ENCODE results near the gene AKAP13. TPM values are rescaled to one million over a fixed set of nuclear protein-coding genes. Genes with fewer than 3 reads are reported as not detected.

The AKAP13 gene
- total RNA-seq, 1 donor from 2014 or later, result 114 TPM

DNA sequence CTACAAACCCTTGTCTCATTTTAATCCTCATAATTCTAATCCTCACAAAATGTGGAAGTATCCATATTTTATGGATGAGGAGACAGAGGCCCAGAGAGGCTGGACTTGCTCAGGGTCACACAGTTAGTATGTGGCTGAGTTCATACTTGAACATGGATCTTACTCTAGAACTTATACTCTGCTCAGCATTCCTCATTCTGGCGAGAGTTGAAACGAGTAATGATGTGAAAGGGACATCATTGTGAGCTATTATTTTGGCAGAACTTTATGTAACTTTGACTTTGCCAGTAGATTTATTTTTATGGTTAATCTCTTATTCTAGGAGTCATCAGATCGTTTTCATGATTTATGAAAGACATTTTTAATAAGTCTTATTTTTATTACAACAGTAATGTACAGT is 17.5 kb downstream of the AKAP13 start:
- H3K9me3 Mint-ChIP-seq (ENCODE audit: low read depth), result no peaks in the 10 kb centered on the region
- no peak overlapping the region for H3K27ac Mint-ChIP-seq
- peaks cover 43% of the 10 kb centered on the region for H3K4me1 Mint-ChIP-seq (ENCODE audit: low read depth)
- H3K27me3 Mint-ChIP-seq, result no peaks in the 10 kb centered on the region
- H3K4me3 Mint-ChIP-seq (ENCODE audit: low read depth), result no peak overlapping the region
- TF ChIP-seq, protein P1, sequence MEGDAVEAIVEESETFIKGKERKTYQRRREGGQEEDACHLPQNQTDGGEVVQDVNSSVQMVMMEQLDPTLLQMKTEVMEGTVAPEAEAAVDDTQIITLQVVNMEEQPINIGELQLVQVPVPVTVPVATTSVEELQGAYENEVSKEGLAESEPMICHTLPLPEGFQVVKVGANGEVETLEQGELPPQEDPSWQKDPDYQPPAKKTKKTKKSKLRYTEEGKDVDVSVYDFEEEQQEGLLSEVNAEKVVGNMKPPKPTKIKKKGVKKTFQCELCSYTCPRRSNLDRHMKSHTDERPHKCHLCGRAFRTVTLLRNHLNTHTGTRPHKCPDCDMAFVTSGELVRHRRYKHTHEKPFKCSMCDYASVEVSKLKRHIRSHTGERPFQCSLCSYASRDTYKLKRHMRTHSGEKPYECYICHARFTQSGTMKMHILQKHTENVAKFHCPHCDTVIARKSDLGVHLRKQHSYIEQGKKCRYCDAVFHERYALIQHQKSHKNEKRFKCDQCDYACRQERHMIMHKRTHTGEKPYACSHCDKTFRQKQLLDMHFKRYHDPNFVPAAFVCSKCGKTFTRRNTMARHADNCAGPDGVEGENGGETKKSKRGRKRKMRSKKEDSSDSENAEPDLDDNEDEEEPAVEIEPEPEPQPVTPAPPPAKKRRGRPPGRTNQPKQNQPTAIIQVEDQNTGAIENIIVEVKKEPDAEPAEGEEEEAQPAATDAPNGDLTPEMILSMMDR (IDR thresholded peaks at IDR 0.05; ENCODE audit: unreplicated experiment), result no peak
- H3K36me3 Mint-ChIP-seq (ENCODE audit: insufficient read depth), result no peaks in the 10 kb centered on the region
- DNase-seq (ENCODE audit: low spot score, unreplicated experiment), result no peak

DNA sequence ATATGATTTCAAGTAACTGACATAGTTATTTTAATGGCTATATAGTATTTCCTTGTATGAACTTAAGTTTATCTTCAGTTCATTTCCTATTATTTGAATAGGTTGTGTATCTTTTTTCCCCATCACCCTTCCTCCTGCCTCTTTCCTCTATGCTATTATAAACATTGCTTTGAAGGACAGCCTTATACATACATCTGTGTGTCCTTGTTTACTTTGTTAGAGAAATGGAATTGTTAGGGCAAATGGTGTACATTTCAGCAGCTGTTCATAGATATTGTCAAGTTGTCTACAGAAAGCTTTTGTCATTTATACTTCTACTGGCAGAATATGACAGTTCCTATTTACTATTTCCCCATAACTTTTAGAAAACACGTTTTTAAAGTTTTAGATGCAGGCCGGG is 18.4 kb downstream of the AKAP13 start:
- Mint-ChIP-seq H3K4me3 (ENCODE audit: low read depth) (no peak overlapping the region), H3K27me3 (no peaks in the 10 kb centered on the region), H3K36me3 (ENCODE audit: insufficient read depth) (no peaks in the 10 kb centered on the region), H3K27ac (no peak overlapping the region), H3K4me1 (ENCODE audit: low read depth) (peaks cover 36% of the 10 kb centered on the region), H3K9me3 (ENCODE audit: low read depth) (no peaks in the 10 kb centered on the region)
- DNase-seq (ENCODE audit: low spot score, unreplicated experiment), result no peak
- TF ChIP-seq, protein P1 (IDR thresholded peaks at IDR 0.05; ENCODE audit: unreplicated experiment), result no peak

DNA sequence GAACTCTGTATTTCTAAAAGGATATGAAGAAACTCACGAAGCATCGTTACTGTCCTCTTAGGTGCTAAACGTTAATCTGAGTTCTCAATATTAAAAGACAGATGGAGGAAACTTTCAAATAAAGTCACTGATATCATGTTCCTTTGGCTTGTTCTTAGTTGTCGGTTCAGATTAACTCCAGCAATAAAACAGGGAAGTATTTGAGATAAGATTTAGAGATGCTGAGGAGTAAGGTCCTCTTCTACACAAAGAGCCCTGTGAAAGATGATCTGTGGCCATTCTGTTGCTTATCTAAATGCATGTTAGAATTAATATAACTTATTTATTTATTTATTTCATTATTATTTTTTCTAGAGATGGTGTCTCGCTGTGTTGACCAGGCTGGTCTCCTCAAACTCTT is 19.2 kb downstream of the AKAP13 start:
- Mint-ChIP-seq H3K9me3 (ENCODE audit: low read depth) (no peaks in the 10 kb centered on the region), H3K27me3 (no peaks in the 10 kb centered on the region), H3K27ac (no peak overlapping the region), H3K36me3 (ENCODE audit: insufficient read depth) (no peaks in the 10 kb centered on the region), H3K4me3 (ENCODE audit: low read depth) (no peak overlapping the region), H3K4me1 (ENCODE audit: low read depth) (peaks cover 36% of the 10 kb centered on the region)
- TF ChIP-seq, protein P1 (IDR thresholded peaks at IDR 0.05; ENCODE audit: unreplicated experiment), result no peak
- no peak for DNase-seq (ENCODE audit: low spot score, unreplicated experiment)

DNA sequence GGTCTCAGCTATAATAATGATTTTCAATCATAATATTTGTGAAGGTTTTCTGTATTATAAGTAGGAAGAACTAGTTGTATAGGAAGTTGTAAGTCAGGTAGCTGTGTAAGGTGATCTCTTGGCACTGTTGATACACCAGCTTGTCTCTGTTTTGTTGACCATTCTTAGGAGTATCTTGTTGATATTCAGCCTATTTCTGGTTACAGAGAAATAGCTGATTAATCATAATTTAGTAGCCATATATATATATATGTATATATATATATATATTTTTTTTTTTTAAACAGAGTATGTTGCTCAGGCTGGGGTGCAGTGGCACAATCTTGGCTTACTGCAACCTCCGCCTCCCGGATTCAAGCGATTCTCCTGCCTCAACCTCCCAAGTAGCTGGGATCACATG is 20.2 kb downstream of the AKAP13 start:
- TF ChIP-seq, protein P1 (IDR thresholded peaks at IDR 0.05; ENCODE audit: unreplicated experiment), result no peak
- H3K4me3 Mint-ChIP-seq (ENCODE audit: low read depth), result no peak overlapping the region
- no peak for DNase-seq (ENCODE audit: low spot score, unreplicated experiment)
- no peaks in the 10 kb centered on the region for H3K27me3 Mint-ChIP-seq
- H3K36me3 Mint-ChIP-seq (ENCODE audit: insufficient read depth), result no peaks in the 10 kb centered on the region
- no peaks in the 10 kb centered on the region for H3K9me3 Mint-ChIP-seq (ENCODE audit: low read depth)
- H3K4me1 Mint-ChIP-seq (ENCODE audit: low read depth), result peaks cover 39% of the 10 kb centered on the region
- no peak overlapping the region for H3K27ac Mint-ChIP-seq

DNA sequence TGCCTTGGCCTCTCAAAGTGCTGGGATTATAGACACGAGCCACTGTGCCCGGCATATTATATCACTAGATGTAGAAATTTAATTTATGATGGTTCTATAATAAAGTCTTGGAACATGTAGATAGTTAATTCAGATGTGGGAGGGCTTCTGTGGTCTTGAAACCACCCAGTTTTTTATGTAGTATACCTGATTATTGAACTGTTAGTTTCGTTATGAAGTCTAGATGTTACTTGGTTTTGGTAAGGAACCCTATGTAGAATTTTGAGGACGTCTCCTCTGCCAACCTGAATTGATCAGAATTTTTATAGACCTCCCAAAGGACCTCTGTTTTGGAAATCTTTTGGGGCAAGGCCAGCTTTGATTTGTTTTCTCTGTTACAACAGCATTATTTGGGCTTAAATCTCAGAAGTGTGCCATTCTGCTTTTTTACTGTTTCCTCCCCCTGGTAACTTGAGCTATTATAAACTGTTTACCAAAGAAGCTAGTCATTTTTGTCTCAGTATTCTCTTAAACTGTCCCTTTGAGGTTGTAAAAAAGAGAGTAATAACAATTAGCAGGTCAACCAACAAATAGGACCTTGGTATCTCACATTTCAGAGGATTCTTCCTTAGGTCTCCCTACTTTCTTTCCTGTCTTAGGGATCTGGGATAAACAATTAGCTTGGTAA is 20.8 kb downstream of the AKAP13 start:
- Mint-ChIP-seq H3K9me3 (ENCODE audit: low read depth) (no peaks in the 10 kb centered on the region), H3K27me3 (no peaks in the 10 kb centered on the region), H3K27ac (peak overlapping the region; percentile 45), H3K4me3 (ENCODE audit: low read depth) (no peak overlapping the region), H3K4me1 (ENCODE audit: low read depth) (peaks cover 37% of the 10 kb centered on the region), H3K36me3 (ENCODE audit: insufficient read depth) (no peaks in the 10 kb centered on the region)
- DNase-seq (ENCODE audit: low spot score, unreplicated experiment), result no peak
- TF ChIP-seq, protein P1 (IDR thresholded peaks at IDR 0.05; ENCODE audit: unreplicated experiment), result no peak

Measured in progenitor cell of endocrine pancreas (in vitro differentiated cells).